Astrocyte (in vitro differentiated cells and primary cell): Measurements from ENCODE around the gene MON2. TPM values are rescaled to one million over a fixed set of nuclear protein-coding genes. Genes with fewer than 3 reads are reported as not detected.
A peak's percentile ranks its signal among the peaks of the same experiment; 100 is the strongest.

Experiments used
- DNase-seq: peaks from one replicate; pipeline ENCODE4 v3.0.0-alpha.2; 2010; ENCODE audit warnings: low read depth
- FAIRE-seq: peaks from 2 replicates; lab custom pipeline; 2011; peaks lifted over from hg19 to GRCh38; lab: Jason Lieb, UNC
- H2AFZ ChIP-seq: 2 replicates; pipeline ENCODE4 v1.6.0; 2012; ENCODE audit warnings: low read depth, low read length, inconsistent platforms
- H3K27ac ChIP-seq: 2 replicates; pipeline ENCODE4 v1.5.1; 2011; ENCODE audit warnings: low read depth, low read length, inconsistent platforms
- H3K27me3 ChIP-seq: 2 replicates; pipeline ENCODE4 v1.6.0; 2011; ENCODE audit warnings: low read length, inconsistent platforms; ENCODE audit not compliant: insufficient read depth
- H3K36me3 ChIP-seq: 2 replicates; pipeline ENCODE4 v1.5.1; 2011; ENCODE audit warnings: low read length, inconsistent platforms; ENCODE audit not compliant: insufficient read depth
- H3K4me1 ChIP-seq: 2 replicates; pipeline ENCODE4 v1.5.1; 2011; ENCODE audit warnings: low read length, inconsistent platforms; ENCODE audit not compliant: insufficient read depth
- H3K4me2 ChIP-seq: 2 replicates; pipeline ENCODE4 v1.6.0; 2012; ENCODE audit warnings: low read length, inconsistent platforms
- H3K4me3 ChIP-seq: 2 replicates; pipeline ENCODE4 v1.5.1; 2011; ENCODE audit warnings: low read depth, mild to moderate bottlenecking, low read length, inconsistent platforms; ENCODE audit not compliant: insufficient read depth
- H3K79me2 ChIP-seq: 2 replicates; pipeline ENCODE4 v1.6.0; 2012; ENCODE audit warnings: mild to moderate bottlenecking, low read length, inconsistent platforms; ENCODE audit not compliant: insufficient read depth
- H3K9ac ChIP-seq: 2 replicates; pipeline ENCODE4 v1.6.0; 2012; ENCODE audit warnings: mild to moderate bottlenecking, low read length, inconsistent platforms
- H3K9me3 ChIP-seq: 2 replicates; pipeline ENCODE4 v1.5.1; 2012; ENCODE audit warnings: low read depth, mild to moderate bottlenecking, low read length, inconsistent platforms; ENCODE audit not compliant: insufficient read depth
- H4K20me1 ChIP-seq: 2 replicates; pipeline ENCODE4 v1.6.0; 2012; ENCODE audit warnings: low read length, inconsistent platforms; ENCODE audit not compliant: insufficient read depth
- H3K27ac Mint-ChIP-seq: one replicate; pipeline ENCODE4 v1.8.0; 2021; ENCODE audit warnings: mild to moderate bottlenecking, mixed read lengths; ENCODE audit not compliant: unreplicated experiment
- H3K27me3 Mint-ChIP-seq: one replicate; pipeline ENCODE4 v1.8.0; 2021; ENCODE audit warnings: low read depth, mixed read lengths; ENCODE audit not compliant: unreplicated experiment
- H3K36me3 Mint-ChIP-seq: one replicate; pipeline ENCODE4 v1.8.0; 2021; ENCODE audit warnings: low read depth, mixed read lengths; ENCODE audit not compliant: unreplicated experiment
- H3K4me1 Mint-ChIP-seq: one replicate; pipeline ENCODE4 v1.8.0; 2021; ENCODE audit warnings: low read depth, mixed read lengths; ENCODE audit not compliant: unreplicated experiment
- H3K4me3 Mint-ChIP-seq: one replicate; pipeline ENCODE4 v1.8.0; 2021; ENCODE audit warnings: mild to moderate bottlenecking, moderate library complexity, mixed read lengths; ENCODE audit not compliant: unreplicated experiment
- H3K9me3 Mint-ChIP-seq: one replicate; pipeline ENCODE4 v1.8.0; 2021; ENCODE audit warnings: mild to moderate bottlenecking, mixed read lengths; ENCODE audit not compliant: unreplicated experiment
- CTCF ChIP-seq: IDR thresholded peaks from 2 replicates; pipeline ENCODE4 v1.5.1; 2011; ENCODE audit warnings: low read depth, mild to moderate bottlenecking, inconsistent platforms, low read length, moderate library complexity; ENCODE audit not compliant: insufficient read depth
- EZH2 ChIP-seq: IDR thresholded peaks from 2 replicates; pipeline ENCODE4 v1.6.1; 2012; ENCODE audit warnings: mild to moderate bottlenecking, low read length, inconsistent platforms; ENCODE audit not compliant: insufficient read depth
- total RNA-seq: library from RNA; stranded (reverse); gene quantifications from 2 replicates; pipeline ENCODE4 v1.2.1, GENCODE V29; 2021

Gene MON2
- total RNA-seq, 1 donor from 2014 or later, result 39.7 TPM

- no peaks in the 10 kb centered on the region for H3K27me3 ChIP-seq
- peaks cover 6% of the 10 kb centered on the region for H3K4me1 ChIP-seq
- DNase-seq (no peak), FAIRE-seq (no peak)
- H3K79me2 ChIP-seq, result peaks cover 72% of the 10 kb centered on the region
- no peaks in the 10 kb centered on the region for H3K36me3 Mint-ChIP-seq
- peak overlapping the region; percentile 99 for H3K27ac ChIP-seq
- no peak overlapping the region for H2AFZ ChIP-seq
- peaks cover 29% of the 10 kb centered on the region for H4K20me1 ChIP-seq
- H3K27me3 Mint-ChIP-seq, result no peaks in the 10 kb centered on the region
- no peak for TF ChIP-seq CTCF
- no peak for TF ChIP-seq EZH2
- peak overlapping the region; percentile 70 for H3K27ac Mint-ChIP-seq
- peak overlapping the region; percentile 100 for H3K9ac ChIP-seq
- no peaks in the 10 kb centered on the region for H3K36me3 ChIP-seq
- H3K4me1 Mint-ChIP-seq, result peaks cover 18% of the 10 kb centered on the region
- peak overlapping the region; percentile 93 for H3K4me3 Mint-ChIP-seq
- no peaks in the 10 kb centered on the region for H3K9me3 Mint-ChIP-seq
- peak overlapping the region; percentile 92 for H3K4me2 ChIP-seq
- H3K4me3 ChIP-seq, result peak overlapping the region; percentile 99
- H3K9me3 ChIP-seq, result no peaks in the 10 kb centered on the region
Measured at GRCh38 chr12:62603811-62604098, 137.1 kb downstream of the MON2 start.

- Histone ChIP-seq H3K9me3 (no peaks in the 10 kb centered on the region), H3K79me2 (peaks cover 79% of the 10 kb centered on the region), H3K27me3 (no peaks in the 10 kb centered on the region), H3K36me3 (no peaks in the 10 kb centered on the region), H3K4me1 (peaks cover 6% of the 10 kb centered on the region), H3K4me2 (peak overlapping the region; percentile 92), H4K20me1 (peaks cover 32% of the 10 kb centered on the region), H3K27ac (peak overlapping the region; percentile 99), H3K9ac (peak overlapping the region; percentile 100), H3K4me3 (peak overlapping the region; percentile 99), H2AFZ (no peak overlapping the region)
- no peaks in the 10 kb centered on the region for H3K27me3 Mint-ChIP-seq
- no peak for DNase-seq
- H3K36me3 Mint-ChIP-seq, result peaks cover 4% of the 10 kb centered on the region
- H3K4me3 Mint-ChIP-seq, result peak overlapping the region; percentile 93
- peaks cover 20% of the 10 kb centered on the region for H3K4me1 Mint-ChIP-seq
- no peak for FAIRE-seq
- H3K27ac Mint-ChIP-seq, result peak overlapping the region; percentile 70
- H3K9me3 Mint-ChIP-seq, result no peaks in the 10 kb centered on the region
- no peak for TF ChIP-seq EZH2
- no peak for TF ChIP-seq CTCF
Measured at GRCh38 chr12:62604373-62604772, 137.7 kb downstream of the MON2 start.

- Mint-ChIP-seq H3K27ac (peak overlapping the region; percentile 70), H3K36me3 (peaks cover 4% of the 10 kb centered on the region), H3K27me3 (no peaks in the 10 kb centered on the region), H3K4me1 (peaks cover 23% of the 10 kb centered on the region), H3K4me3 (peak overlapping the region; percentile 93), H3K9me3 (no peaks in the 10 kb centered on the region)
- peaks cover 84% of the 10 kb centered on the region for H3K79me2 ChIP-seq
- H4K20me1 ChIP-seq, result peaks cover 32% of the 10 kb centered on the region
- H3K9ac ChIP-seq, result peak overlapping the region; percentile 100
- FAIRE-seq (no peak), DNase-seq (peak; percentile 51)
- no peaks in the 10 kb centered on the region for H3K27me3 ChIP-seq
- peak overlapping the region; percentile 99 for H3K4me3 ChIP-seq
- no peaks in the 10 kb centered on the region for H3K9me3 ChIP-seq
- no peak overlapping the region for H2AFZ ChIP-seq
- H3K36me3 ChIP-seq, result no peaks in the 10 kb centered on the region
- H3K27ac ChIP-seq, result peak overlapping the region; percentile 99
- TF ChIP-seq CTCF, result no peak
- no peak for TF ChIP-seq EZH2
- peak overlapping the region; percentile 92 for H3K4me2 ChIP-seq
- H3K4me1 ChIP-seq, result peaks cover 6% of the 10 kb centered on the region
Measured at GRCh38 chr12:62604871-62605270, 138.2 kb downstream of the MON2 start.
